Endothelial cell (in vitro differentiated cells): Measurements from ENCODE around the gene NOVA2. TPM values are rescaled to one million over a fixed set of nuclear protein-coding genes. Genes with fewer than 3 reads are reported as not detected.
A peak's percentile ranks its signal among the peaks of the same experiment; 100 is the strongest.

Source experiments
- DNase-seq: peaks from one replicate; pipeline ENCODE4 v3.0.0; 2021; ENCODE audit warnings: low spot score
- H3K27ac Mint-ChIP-seq: one replicate; pipeline ENCODE4 v1.8.0; 2021; ENCODE audit warnings: mixed read lengths, inconsistent platforms; ENCODE audit not compliant: unreplicated experiment
- H3K27me3 Mint-ChIP-seq: one replicate; pipeline ENCODE4 v1.8.0; 2021; ENCODE audit warnings: mild to moderate bottlenecking, moderate library complexity, mixed read lengths, inconsistent platforms; ENCODE audit not compliant: unreplicated experiment
- H3K36me3 Mint-ChIP-seq: one replicate; pipeline ENCODE4 v1.8.0; 2021; ENCODE audit warnings: mild to moderate bottlenecking, low read depth, mixed read lengths, inconsistent platforms; ENCODE audit not compliant: unreplicated experiment
- H3K4me1 Mint-ChIP-seq: one replicate; pipeline ENCODE4 v1.8.0; 2021; ENCODE audit warnings: mild to moderate bottlenecking, mixed read lengths, inconsistent platforms; ENCODE audit not compliant: unreplicated experiment
- H3K4me3 Mint-ChIP-seq: one replicate; pipeline ENCODE4 v1.8.0; 2021; ENCODE audit warnings: mild to moderate bottlenecking, mixed read lengths, inconsistent platforms; ENCODE audit not compliant: unreplicated experiment
- H3K9me3 Mint-ChIP-seq: one replicate; pipeline ENCODE4 v1.8.0; 2021; ENCODE audit warnings: mixed read lengths, inconsistent platforms; ENCODE audit not compliant: unreplicated experiment
- CTCF ChIP-seq: fragments of 200-600 bp; sonication (generic); IDR thresholded peaks from one replicate; pipeline ENCODE4 v1.5.0; 2021; ENCODE audit warnings: antibody characterized with exemption; ENCODE audit not compliant: unreplicated experiment
- total RNA-seq: library from RNA; stranded (reverse); fragmentation: NEBNext Ultra II Directional; extraction: Animal tissue kit (Norgen Biotek cat#: 25700); gene quantifications from one replicate; pipeline ENCODE4 v1.2.1, GENCODE V29; 2021; ENCODE audit not compliant: unreplicated experiment

Gene NOVA2
- total RNA-seq, 1 donor from 2014 or later, result 86.0 TPM

- peak; percentile 94 for DNase-seq
- Mint-ChIP-seq H3K4me1 (peaks cover 15% of the 10 kb centered on the region), H3K27ac (no peak within 1 kb of the TSS), H3K4me3 (peak within 1 kb of the TSS; percentile 29), H3K27me3 (peaks cover 5% of the 10 kb centered on the region), H3K9me3 (no peaks in the 10 kb centered on the region), H3K36me3 (peaks cover 4% of the 10 kb centered on the region)
- no peak for TF ChIP-seq CTCF
These were observed 21.5 kb upstream of the NOVA2 start, which contains the start of gene CCDC61 for GRCh38 chr19:45994998-45995714. CCDC61 (plus strand) TSS chr19:45995467; CDS start chr19:46003019, 7,552 bp downstream.

- H3K4me1 Mint-ChIP-seq, result peaks cover 10% of the 10 kb centered on the region
- TF ChIP-seq CTCF, result no peak
- H3K36me3 Mint-ChIP-seq, result peaks cover 3% of the 10 kb centered on the region
- H3K27ac Mint-ChIP-seq, result no peak overlapping the region
- DNase-seq, result no peak
- peak overlapping the region; percentile 29 for H3K4me3 Mint-ChIP-seq
- no peaks in the 10 kb centered on the region for H3K9me3 Mint-ChIP-seq
- H3K27me3 Mint-ChIP-seq, result peaks cover 8% of the 10 kb centered on the region
These were observed 20.9 kb upstream of the NOVA2 start for GRCh38 chr19:45994456-45994997.

GRCh38 chr19:45990113-45990728 is 16.6 kb upstream of the NOVA2 start:
- H3K36me3 Mint-ChIP-seq, result no peaks in the 10 kb centered on the region
- H3K27me3 Mint-ChIP-seq, result peaks cover 7% of the 10 kb centered on the region
- no peak overlapping the region for H3K27ac Mint-ChIP-seq
- TF ChIP-seq CTCF, result no peak
- H3K4me3 Mint-ChIP-seq, result no peak overlapping the region
- DNase-seq, result no peak
- no peaks in the 10 kb centered on the region for H3K4me1 Mint-ChIP-seq
- no peaks in the 10 kb centered on the region for H3K9me3 Mint-ChIP-seq

GRCh38 chr19:45985321-45985720 is 11.7 kb upstream of the NOVA2 start:
- Mint-ChIP-seq H3K27ac (no peak overlapping the region), H3K36me3 (no peaks in the 10 kb centered on the region), H3K4me1 (no peaks in the 10 kb centered on the region), H3K27me3 (peaks cover 8% of the 10 kb centered on the region), H3K4me3 (no peak overlapping the region), H3K9me3 (no peaks in the 10 kb centered on the region)
- TF ChIP-seq CTCF, result no peak
- DNase-seq, result no peak

- Mint-ChIP-seq H3K36me3 (no peaks in the 10 kb centered on the region), H3K4me3 (no peak overlapping the region), H3K9me3 (no peaks in the 10 kb centered on the region), H3K27me3 (peaks cover 1% of the 10 kb centered on the region), H3K27ac (no peak overlapping the region), H3K4me1 (no peaks in the 10 kb centered on the region)
- no peak for TF ChIP-seq CTCF
- DNase-seq, result no peak
These were observed 7.7 kb upstream of the NOVA2 start for GRCh38 chr19:45981350-45981749.
